ENCODE data around the gene MRGPRD. TPM values are rescaled to one million over a fixed set of nuclear protein-coding genes. Genes with fewer than 3 reads are reported as not detected.

MRGPRD gene
- polyA plus RNA-seq, 1 experiment = not detected

- TF ChIP-seq CTCF (IDR thresholded peaks at IDR 0.05; ENCODE audit: insufficient read depth, low read depth, low read length) = no peak
- peaks cover 30% of the 10 kb centered on the region for H3K36me3 ChIP-seq (ENCODE audit: control insufficient read depth, insufficient read depth, low read length)
- ChIA-PET POLR2A (no interaction called here), CTCF (no interaction called here)
- DNase-seq (ENCODE audit: low read depth) = no peak
- H3K27me3 ChIP-seq (ENCODE audit: control insufficient read depth, insufficient read depth, low read length) = no peaks in the 10 kb centered on the region
- H3K4me3 ChIP-seq (ENCODE audit: low read depth, low read length) = no peak overlapping the region
These were observed 44.5 kb downstream of the MRGPRD start for GRCh38 chr11:68936358-68936636.

DNA sequence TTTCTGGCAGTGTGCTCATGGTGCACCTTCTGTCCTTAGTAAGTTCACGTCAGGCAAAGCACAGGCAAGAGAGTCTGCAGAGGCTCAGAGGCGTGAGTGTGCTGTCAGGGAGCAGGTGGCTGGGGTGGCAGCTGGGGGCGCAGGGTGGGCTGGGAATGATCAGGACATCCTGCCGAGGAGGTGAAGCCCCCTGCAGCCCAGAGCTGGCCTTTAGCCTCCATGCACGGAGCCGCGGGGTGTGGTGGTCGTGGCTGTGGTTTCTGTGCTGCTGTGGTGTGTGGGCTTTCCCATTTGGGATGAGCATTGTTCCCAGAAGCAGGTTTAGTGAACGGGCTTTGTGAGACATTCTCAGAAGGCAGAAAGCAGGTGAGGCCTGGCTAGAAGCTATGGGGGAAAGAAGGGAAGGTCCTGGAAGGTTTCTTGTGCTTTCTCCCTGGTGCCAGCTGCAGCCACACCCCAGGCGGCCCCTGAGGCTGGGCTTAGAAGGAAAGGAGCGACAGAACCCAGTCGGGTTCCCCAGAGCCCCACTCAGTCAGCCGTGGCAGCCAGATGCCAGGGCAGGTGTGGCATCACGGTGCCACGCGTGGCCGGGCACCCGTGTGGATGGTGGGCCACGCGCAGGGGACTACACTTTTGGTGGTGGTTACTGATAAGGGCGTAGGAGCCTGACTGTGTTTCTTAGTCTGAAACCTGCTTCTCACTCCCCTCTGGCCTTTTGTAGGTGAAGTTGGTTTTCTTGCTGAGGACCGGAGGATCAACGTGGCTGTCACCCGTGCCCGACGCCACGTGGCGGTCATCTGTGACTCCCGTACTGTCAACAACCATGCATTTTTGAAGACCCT, 45.0 kb downstream of the MRGPRD start:
- CTCF ChIA-PET = no interaction called here
- no peak for DNase-seq (ENCODE audit: low read depth)
- POLR2A ChIA-PET = no interaction called here
- no peak for TF ChIP-seq CTCF (IDR thresholded peaks at IDR 0.05; ENCODE audit: insufficient read depth, low read depth, low read length)
- peaks cover 35% of the 10 kb centered on the region for H3K36me3 ChIP-seq (ENCODE audit: control insufficient read depth, insufficient read depth, low read length)
- H3K4me3 ChIP-seq (ENCODE audit: low read depth, low read length) = no peak overlapping the region
- no peaks in the 10 kb centered on the region for H3K27me3 ChIP-seq (ENCODE audit: control insufficient read depth, insufficient read depth, low read length)

- ChIA-PET POLR2A (no interaction called here), CTCF (no interaction called here)
- no peaks in the 10 kb centered on the region for H3K27me3 ChIP-seq (ENCODE audit: control insufficient read depth, insufficient read depth, low read length)
- H3K4me3 ChIP-seq (ENCODE audit: low read depth, low read length) = no peak overlapping the region
- H3K36me3 ChIP-seq (ENCODE audit: control insufficient read depth, insufficient read depth, low read length) = peaks cover 33% of the 10 kb centered on the region
- DNase-seq (ENCODE audit: low read depth) = no peak
- TF ChIP-seq CTCF (IDR thresholded peaks at IDR 0.05; ENCODE audit: insufficient read depth, low read depth, low read length) = no peak
These were observed 45.7 kb downstream of the MRGPRD start for GRCh38 chr11:68935066-68935465.

GRCh38 chr11:68934666-68935065, 46.1 kb downstream of the MRGPRD start:
- CTCF ChIA-PET = no interaction called here
- DNase-seq (ENCODE audit: low read depth) = no peak
- Histone ChIP-seq H3K4me3 (ENCODE audit: low read depth, low read length) (no peak overlapping the region), H3K36me3 (ENCODE audit: control insufficient read depth, insufficient read depth, low read length) (peaks cover 36% of the 10 kb centered on the region), H3K27me3 (ENCODE audit: control insufficient read depth, insufficient read depth, low read length) (no peaks in the 10 kb centered on the region)
- TF ChIP-seq CTCF (IDR thresholded peaks at IDR 0.05; ENCODE audit: insufficient read depth, low read depth, low read length) = no peak
- POLR2A ChIA-PET = no interaction called here

GRCh38 chr11:68934321-68934645, 46.5 kb downstream of the MRGPRD start:
- Histone ChIP-seq H3K4me3 (ENCODE audit: low read depth, low read length) (no peak overlapping the region), H3K36me3 (ENCODE audit: control insufficient read depth, insufficient read depth, low read length) (peaks cover 37% of the 10 kb centered on the region), H3K27me3 (ENCODE audit: control insufficient read depth, insufficient read depth, low read length) (no peaks in the 10 kb centered on the region)
- DNase-seq (ENCODE audit: low read depth) = no peak
- no peak for TF ChIP-seq CTCF (IDR thresholded peaks at IDR 0.05; ENCODE audit: insufficient read depth, low read depth, low read length)
- ChIA-PET CTCF (interaction anchor here (0.9 kb wide), 1 partner anchor 153 kb away, joined by 3 read pairs; no protein-coding TSS in a partner anchor), POLR2A (no interaction called here)
